Ecto neural progenitor cell (in vitro differentiated cells): ENCODE results near the gene NCKAP5.

ENCODE experiments used
- DNase-seq: peaks from one replicate; pipeline ENCODE4 v3.0.0-alpha.2; 2018; ENCODE audit warnings: low spot score

NCKAP5 gene

GRCh38 chr2:133458280-133458679 is 110.0 kb downstream of the NCKAP5 start:
- no peak for DNase-seq

GRCh38 chr2:133457861-133458260 is 110.4 kb downstream of the NCKAP5 start:
- no peak for DNase-seq

GRCh38 chr2:133456971-133457370 is 111.3 kb downstream of the NCKAP5 start:
- DNase-seq = no peak

DNA sequence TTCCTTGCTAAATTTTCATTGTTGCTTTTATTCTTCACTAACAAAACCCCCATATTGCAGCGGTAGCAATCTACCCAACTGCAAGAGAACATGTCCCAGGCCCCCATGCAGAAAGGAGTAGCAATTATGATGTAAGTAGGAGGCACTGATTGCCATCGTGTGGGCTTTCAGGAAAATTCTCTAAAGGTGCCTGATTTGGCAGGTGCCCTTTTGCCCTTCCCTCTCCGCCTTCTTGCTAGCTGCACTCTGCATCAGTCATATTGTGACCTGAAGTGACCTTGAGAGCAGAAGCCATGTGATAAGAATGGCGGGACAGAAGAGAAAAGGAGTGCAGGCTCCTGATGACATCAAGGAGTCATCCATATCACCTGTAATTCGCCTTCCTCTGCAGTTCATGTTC is 112.1 kb downstream of the NCKAP5 start:
- DNase-seq = no peak

GRCh38 chr2:133453032-133453431 is 115.2 kb downstream of the NCKAP5 start:
- no peak for DNase-seq

- no peak for DNase-seq
Observed at GRCh38 chr2:133452583-133452982, 115.7 kb downstream of the NCKAP5 start.

DNA sequence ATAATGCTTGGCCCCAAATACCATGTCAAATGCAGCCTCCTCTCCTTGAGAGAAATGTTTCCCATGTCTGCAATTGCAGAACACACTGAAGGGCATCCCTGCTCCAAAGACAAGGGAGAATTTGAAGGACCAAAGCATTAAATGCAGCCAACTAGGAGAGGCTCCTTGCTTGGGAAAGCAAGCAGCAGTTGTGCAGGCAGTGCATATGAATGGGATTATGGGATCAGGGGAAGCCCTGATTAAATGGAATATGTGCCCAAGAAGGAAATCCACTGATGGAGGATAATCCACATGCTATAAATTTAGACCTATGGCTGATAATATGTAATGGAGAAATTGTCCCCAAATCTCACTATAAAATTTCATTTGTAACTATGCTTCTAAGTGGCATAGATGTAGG is 116.1 kb downstream of the NCKAP5 start:
- DNase-seq = no peak

DNA sequence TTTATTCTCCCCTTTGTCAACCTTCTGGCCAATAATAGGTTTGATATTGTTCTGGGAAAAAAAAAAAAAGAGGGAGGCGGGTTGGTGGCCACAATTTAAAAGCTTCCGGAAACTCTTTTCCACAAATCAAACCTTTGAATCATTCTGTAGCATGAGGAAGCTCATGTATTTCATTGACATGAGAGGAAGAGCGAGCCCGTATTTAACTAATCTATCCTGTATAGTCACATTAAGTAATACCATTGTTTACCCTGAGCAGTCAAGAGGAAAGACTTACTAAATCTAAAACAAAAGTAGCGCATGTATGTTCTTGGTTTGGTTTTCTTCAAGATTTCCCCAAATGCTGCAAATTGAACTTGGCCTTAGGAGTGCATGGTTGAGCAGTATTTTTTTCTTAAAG is 120.1 kb downstream of the NCKAP5 start:
- DNase-seq = no peak

- no peak for DNase-seq
Observed at GRCh38 chr2:133447303-133447702, 121.0 kb downstream of the NCKAP5 start.

DNA sequence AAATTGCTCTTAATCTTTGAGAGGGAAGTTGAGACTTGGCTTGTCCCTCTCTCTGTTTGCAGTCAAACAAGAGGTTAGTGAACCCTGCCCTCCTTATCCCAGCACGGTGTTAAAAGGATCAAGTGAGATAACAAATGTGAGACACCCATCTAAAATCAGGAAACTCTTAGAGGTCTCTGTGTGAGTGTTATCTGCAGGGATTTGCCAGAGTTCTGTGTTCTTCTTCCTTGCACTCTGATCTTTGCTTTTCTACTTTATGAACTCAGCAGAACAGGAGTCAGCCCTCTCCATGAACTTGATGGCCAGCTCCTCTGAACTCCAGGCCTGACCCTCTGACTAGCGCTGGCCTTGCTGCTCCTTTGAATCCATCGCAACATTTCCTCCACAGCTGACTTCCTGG is 123.8 kb downstream of the NCKAP5 start:
- DNase-seq = no peak

DNA sequence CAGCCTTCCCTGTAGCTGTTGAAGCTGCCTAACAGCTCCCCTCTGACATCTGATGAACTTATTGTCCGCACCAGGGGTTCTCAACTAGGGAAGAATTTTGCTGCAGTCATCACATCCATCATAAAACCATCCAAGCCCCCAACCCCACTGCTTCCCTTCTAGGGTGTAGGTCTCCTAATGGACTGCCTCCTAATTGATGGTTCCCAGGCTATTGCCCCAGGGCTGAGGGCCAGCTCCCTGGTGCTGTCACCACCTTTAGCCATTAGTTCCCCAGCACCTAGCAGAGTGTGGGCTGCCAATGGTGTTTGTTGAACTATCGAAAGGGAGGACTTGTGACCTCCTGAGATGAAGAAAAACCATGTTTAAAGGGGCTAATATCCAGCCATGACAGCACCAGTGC is 125.9 kb downstream of the NCKAP5 start:
- DNase-seq = no peak

DNA sequence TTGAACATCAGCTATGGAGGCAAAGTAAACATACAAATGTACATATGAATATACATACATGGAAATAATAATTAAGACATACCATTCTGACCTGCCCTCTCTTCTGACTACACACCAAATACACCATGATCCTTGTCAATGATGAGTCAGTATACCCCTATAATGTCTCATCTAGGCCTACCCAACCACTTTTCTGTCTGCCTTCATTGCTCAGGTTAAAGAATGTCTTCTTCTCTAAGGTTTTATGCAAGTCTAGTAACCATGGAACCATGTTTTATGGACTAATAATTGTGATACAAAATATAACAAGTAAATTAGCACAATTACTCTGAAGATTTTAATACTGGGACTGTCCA is 128.7 kb downstream of the NCKAP5 start:
- DNase-seq = no peak

GRCh38 chr2:133438848-133439564 is 129.3 kb downstream of the NCKAP5 start:
- no peak for DNase-seq

DNA sequence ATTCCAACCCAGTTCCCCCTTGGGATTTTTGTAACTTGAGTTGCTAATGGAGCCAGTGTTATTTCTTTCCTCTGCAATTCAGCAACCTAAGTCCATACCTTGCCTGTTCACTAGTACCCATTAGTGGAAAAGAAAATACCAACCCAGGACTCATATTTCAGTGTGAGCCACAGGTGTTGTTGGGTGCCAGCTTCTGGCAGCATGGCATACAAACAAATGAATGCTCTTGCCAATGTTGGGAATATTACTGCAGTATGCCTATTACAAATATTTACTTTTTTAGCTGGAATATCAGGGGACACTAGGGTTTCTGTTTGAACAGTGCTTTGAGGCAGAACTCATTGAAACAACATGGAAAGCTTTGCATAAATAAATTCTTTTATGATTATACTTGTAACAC is 130.2 kb downstream of the NCKAP5 start:
- no peak for DNase-seq

- DNase-seq = no peak
Observed at GRCh38 chr2:133437492-133437891, 130.8 kb downstream of the NCKAP5 start.

- no peak for DNase-seq
Observed at GRCh38 chr2:133434959-133435668, 133.1 kb downstream of the NCKAP5 start.

DNA sequence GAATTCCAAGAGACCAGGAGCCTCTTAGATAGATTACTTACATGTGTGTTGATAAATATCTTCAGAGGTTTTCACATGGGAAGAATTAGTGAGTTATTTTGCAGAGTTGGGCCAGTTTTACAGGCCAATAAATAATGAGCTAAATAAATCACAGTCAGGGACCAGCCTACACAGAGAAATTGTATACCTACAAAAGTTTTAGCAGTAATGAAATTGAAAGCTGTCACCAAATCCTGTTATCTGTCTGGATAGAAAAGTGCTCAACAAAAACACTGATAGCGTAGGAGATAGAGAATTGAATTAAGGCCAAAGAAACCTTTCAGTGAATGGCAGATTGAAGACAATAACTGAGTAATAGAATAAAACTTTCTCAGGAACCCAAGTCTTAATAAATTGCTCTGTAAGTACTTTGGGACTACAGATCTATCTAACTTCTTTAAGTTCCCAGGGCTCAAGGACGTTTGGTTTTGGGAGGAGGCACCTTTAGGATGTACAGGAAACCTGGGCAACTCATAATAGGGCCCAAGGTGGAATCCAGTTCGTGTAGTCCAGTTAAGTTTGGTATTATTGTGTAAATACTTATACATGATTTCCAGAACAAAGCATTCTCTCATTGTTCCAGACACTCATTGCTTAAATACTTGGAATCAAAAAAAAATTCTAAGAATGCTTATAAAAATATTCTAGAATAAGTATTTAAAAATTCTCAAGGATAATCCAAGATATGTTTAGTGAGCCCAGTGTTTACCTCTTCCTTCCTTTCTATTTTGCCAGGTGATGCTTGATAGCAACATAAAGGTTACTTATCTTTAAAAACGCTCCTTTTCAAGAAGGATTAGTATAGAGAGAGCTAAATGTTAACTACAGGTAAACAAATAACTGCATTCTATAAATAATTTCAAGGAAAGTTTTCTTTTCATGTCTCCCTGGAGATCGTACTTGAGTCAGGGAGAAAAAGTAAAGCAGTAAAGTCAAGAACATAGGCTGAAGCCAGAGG is 134.5 kb downstream of the NCKAP5 start:
- no peak for DNase-seq

GRCh38 chr2:133432778-133433177 is 135.5 kb downstream of the NCKAP5 start:
- no peak for DNase-seq

DNA sequence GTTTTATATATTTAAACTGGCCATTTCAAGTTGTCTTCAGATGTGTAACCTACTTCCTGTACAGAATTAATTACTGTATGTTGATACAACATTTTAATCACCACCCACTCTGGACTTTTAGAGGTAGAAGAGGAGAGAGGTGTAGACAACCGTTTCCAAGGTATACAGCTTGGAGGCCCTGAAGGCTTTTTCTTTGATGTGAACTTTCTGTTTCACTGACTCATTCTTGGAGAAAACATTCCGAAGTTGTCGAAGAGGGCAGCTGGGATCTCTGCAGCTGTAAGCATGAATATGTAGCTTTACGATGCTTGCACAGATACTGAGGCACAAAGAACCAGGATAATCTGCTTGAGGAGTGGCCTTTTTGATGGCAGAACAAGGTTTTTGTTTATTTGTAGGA is 137.0 kb downstream of the NCKAP5 start:
- DNase-seq = no peak

- DNase-seq = no peak
Observed at GRCh38 chr2:133426791-133427190, 141.5 kb downstream of the NCKAP5 start.

DNA sequence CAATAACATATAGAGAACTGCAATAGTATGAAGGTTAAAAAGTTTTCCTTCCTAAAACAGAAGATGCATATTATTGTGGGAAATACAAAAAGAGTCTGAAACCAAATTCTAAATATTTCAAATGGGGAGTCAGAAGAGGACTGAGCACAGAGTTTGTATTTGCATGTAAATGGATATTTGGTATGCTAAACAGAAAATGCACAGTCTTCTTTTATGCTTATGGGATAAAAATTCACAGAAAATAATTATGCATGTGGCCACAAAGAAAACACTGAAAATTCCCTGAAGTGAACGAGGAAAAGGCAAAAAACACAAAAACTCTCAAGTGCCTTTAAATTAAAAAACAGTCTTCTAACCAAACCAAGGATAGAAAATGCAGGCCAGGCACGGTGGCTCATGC is 142.7 kb downstream of the NCKAP5 start:
- no peak for DNase-seq

GRCh38 chr2:133424876-133425275 is 143.4 kb downstream of the NCKAP5 start:
- no peak for DNase-seq

GRCh38 chr2:133422931-133423351 is 145.3 kb downstream of the NCKAP5 start:
- DNase-seq = no peak
